Skin of body (tissue), 2 donors: ENCODE data around the gene CLCN1. TPM values are rescaled to one million over a fixed set of nuclear protein-coding genes. Genes with fewer than 3 reads are reported as not detected.
"Not testable (repeated sequence)": the region's sequence is repeated elsewhere in the genome, so short reads cannot be mapped to it uniquely, and the experiment has no call there.

Experiments
- DNase-seq: peaks from one replicate; lab custom pipeline; 2025; lab: John Stamatoyannopoulos, UW
- total RNA-seq: library from RNA; depleted of rRNA; stranded (reverse); fragments of >200 nt; gene quantifications from one replicate; pipeline ENCODE4 v1.2.3, GENCODE V29; 2014

CLCN1 gene
- total RNA-seq, 1 donor from 2014 or later, result 0.20 TPM

GRCh38 chr7:143384661-143385631, 69.0 kb downstream of the CLCN1 start:
- no peak for DNase-seq

GRCh38 chr7:143385891-143386781, 70.2 kb downstream of the CLCN1 start:
- no peak for DNase-seq

- DNase-seq, result no peak
Measured at GRCh38 chr7:143387156-143387975, 71.5 kb downstream of the CLCN1 start.

- DNase-seq, result no peak
Measured at GRCh38 chr7:143388051-143388450, 72.1 kb downstream of the CLCN1 start.

DNA sequence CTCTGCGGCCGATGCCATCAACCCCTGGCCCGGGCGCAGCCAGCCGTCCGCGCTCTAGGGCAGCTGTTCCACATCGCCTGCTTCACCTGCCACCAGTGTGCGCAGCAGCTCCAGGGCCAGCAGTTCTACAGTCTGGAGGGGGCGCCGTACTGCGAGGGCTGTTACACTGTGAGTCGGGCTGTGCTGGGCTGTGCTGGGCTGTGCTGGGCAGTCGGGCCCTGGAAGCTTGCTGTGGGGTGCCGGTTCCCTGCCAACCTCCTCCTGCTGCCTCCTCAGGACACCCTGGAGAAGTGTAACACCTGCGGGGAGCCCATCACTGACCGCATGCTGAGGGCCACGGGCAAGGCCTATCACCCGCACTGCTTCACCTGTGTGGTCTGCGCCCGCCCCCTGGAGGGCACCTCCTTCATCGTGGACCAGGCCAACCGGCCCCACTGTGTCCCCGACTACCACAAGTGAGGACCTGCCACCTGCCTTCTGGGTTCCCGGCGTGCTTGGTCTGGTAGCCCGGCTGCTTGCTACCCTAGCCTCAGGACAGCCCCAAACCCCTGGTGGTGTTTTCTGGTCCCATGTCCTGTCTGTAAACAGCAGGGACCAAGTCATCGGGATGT, 72.7 kb downstream of the CLCN1 start:
- no peak for DNase-seq

DNA sequence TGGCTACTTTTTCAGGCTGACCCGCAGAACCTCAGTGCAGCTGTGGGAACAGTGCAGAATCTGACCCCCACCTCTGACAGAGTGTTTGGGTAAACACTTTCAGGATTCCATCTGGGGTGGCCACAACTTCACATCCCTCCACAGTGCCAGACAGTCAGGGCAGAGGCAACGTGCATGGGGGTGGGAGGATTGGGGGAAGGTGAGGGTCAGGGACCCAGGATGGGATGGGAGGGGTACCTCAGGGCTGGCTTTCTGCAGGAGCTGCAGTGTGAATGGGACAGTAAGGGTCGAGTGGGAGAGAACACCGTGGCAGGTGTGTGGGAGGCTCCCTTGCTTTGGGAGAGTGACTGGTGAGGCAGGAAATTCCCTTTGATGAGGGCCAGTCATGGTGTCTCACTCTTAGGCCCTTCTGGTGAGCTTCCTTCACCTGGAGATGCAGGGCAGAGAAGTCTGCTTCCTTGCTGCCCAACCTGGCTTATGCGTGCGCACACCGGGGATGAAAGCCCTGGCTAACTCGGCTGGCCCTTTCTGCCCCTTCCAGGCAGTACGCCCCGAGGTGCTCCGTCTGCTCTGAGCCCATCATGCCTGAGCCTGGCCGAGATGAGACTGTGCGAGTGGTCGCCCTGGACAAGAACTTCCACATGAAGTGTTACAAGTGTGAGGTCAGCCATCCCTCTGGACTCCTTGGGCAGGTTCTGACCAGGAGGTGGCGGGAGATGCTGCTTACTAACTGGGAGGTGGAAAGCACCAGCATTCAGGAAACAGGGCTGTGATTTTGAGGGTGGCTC, 73.6 kb downstream of the CLCN1 start:
- no peak for DNase-seq

GRCh38 chr7:143390104-143390772, 74.3 kb downstream of the CLCN1 start:
- DNase-seq, result no peak

DNA sequence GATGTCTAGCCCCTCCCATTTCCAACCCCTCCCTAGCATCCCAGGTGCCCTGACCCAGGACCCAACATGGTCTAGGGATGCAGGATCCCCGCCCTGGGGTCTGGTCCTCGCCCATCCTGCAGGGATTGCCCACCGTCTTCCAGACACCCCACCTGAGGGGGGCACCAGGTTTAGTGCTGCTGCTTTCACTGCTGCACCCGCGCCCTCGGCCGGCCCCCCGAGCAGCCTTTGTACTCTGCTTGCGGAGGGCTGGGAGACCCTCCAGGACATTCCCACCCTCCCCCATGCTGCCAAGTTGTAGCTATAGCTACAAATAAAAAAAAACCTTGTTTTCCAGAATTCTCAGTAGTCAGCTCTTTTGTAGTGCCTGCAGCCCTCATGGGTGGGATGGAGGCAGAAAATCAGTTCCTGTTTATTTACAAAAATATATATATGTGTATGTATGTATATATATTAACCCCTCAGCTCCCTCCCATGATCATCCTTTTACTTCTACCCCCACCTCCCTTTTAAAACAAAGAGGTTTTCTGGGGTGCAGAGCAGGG, 74.9 kb downstream of the CLCN1 start:
- no peak for DNase-seq

GRCh38 chr7:143391462-143392404, 75.8 kb downstream of the CLCN1 start:
- peak; percentile 79 for DNase-seq

DNA sequence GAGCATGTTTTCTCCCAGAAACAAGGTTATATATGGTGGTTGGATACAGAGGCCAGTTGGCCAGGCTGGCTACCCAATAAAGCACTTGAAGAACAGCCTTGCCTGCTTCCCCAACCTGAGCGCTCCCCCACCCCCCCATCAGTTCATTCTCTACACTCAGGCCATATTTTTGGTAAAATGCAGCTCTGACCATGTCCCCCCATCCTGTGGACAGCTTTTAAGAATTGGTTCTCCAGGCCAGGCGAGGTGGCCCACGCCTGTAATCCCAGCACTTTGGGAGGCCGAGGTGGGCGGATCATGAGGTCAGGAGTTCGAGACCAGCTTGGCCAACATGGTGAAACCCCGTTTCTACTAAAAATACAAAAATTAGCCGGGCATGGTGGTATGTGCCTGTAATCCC, 76.5 kb downstream of the CLCN1 start:
- DNase-seq, result not testable (repeated sequence)

- DNase-seq, result no peak
Measured at GRCh38 chr7:143392875-143393266, 77.0 kb downstream of the CLCN1 start.

DNA sequence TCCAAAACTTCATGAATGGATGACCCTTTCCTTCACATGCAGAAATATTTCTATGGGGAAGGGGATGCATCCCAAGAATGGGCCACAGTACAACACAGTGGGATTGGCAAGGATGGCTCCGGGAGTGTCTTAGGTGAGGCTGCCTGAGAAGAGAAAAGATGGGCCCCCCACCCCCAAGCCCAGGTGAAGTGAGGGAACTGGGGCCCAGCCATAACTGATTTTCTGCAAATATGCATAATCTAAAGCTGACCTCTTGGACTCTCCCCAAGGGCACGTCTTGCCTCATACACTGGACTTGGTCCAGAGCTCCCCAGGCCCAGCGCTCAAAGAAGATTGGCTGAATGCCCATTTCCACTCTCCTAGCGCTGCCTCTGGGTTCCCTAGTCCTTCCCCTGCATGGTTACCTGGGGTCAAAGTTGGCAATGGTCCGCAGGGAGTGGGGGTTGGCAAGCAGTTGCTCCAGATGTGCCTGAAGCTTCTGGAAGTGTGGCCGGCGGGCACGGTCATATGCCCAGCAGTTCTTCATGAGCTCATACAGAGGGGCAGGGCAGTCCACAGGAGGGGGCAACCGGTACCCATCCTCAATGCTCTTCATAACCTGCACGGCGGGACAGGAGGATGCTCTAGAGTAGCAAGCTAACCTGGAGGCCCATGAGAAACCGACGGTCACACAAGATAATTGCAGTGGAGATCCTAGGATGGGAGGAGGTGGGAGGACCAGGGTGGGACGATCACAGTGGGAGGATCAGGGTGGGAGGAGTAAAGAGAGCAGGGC, 77.5 kb downstream of the CLCN1 start:
- no peak for DNase-seq

DNA sequence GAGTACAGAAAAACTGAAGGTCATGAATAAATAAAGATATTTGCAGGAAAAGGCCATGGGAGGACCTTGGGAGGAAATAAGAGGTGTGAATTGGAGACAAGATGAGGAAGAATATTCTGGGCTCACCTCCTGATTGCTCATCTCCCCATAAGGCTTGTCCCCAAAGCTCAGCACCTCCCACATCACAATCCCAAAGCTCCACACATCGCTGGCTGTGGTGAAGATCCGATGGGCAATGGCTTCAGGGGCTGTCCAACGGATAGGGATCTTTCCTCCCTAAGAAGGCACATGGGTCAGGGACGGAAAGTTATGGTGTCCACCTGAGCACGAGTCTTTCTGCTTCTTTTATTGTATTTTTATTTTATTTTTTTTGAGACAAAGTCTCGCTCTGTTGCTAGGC, 78.2 kb downstream of the CLCN1 start:
- DNase-seq, result no peak

DNA sequence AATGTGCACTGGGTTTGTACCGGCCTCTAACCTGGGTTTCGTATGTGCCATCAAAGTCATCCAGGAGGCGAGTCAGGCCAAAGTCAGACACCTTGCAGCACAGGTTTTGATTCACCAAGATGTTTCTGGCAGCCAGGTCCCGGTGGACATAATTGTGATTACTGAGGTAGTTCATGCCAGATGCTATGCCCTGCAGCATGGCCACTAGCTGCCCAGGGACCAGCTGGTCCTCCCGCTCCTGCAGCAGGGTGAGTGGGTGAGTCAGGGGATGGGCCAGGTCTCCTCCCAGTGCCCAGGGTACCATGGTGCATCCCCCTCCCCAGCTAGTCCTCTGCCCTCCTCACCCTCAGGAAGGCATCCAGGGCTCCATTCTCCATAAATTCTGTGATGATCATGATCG, 78.9 kb downstream of the CLCN1 start:
- no peak for DNase-seq

DNA sequence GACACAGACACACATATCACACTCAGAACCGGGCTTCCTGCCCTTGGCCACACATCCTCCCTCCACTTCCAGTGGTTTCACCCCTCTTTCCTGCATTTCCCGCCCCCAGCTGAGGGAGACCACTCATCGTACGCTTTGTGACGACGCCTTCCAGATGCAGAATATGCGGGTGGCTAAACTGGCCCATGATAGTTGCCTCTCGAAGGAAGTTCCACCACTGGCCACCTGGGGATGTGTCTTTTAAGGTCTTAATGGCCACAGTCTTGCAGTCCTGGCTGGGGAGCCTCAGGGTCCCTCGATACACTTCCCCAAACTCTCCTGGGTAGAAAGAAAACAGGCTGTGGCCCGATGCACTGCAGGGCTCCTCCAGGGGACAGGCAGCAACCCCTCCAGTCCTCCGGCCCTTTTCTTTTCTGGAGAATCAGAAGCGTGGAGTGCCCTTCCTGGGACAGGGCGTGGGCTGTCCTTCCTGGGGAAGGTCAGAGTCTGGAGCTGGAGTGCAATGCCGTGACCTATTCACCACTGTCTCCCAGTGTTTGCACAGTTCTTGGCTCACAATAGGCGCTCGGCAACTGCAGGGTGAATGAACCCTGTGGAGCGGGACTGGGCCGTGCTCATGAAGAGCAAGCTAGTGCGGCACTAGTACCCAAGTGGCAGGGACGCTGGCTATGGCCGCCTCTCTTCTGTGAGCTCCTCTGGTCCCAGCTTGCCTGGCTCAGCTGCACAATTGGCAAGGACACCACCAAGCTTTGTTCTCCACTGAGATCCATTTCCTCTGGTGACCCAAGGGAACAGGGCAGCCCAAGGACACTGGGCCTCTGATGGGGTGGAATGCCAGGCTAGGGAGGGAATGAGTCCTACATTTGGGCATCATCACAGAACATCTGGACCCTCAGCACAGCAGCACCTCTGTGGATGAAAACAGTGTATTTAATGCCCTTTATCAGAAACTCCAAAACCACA, 79.6 kb downstream of the CLCN1 start:
- no peak for DNase-seq

GRCh38 chr7:143396182-143396581, 80.3 kb downstream of the CLCN1 start:
- DNase-seq, result no peak
